Large intestine (tissue), 3 donors: Measurements from ENCODE around the gene ATRNL1. TPM values are rescaled to one million over a fixed set of nuclear protein-coding genes. Genes with fewer than 3 reads are reported as not detected.
"Not testable (repeated sequence)": the region's sequence is repeated elsewhere in the genome, so short reads cannot be mapped to it uniquely, and the experiment has no call there.

Experiments
- DNase-seq, 2 donors: peaks; one replicate each; pipeline versions ENCODE4 v3.0.0 to v3.0.0-alpha.2; 2013
- H3K27ac ChIP-seq: one replicate; pipeline ENCODE4 v1.5.1; 2013; ENCODE audit warnings: low read length
- H3K27me3 ChIP-seq: 2 replicates; pipeline ENCODE4 v1.6.1; 2013; ENCODE audit warnings: low read length; ENCODE audit not compliant: control insufficient read depth, insufficient read depth
- H3K36me3 ChIP-seq: 2 replicates; pipeline ENCODE4 v1.6.1; 2013; ENCODE audit warnings: low read length; ENCODE audit not compliant: control insufficient read depth, insufficient read depth
- H3K4me1 ChIP-seq: one replicate; pipeline ENCODE4 v1.6.1; 2013; ENCODE audit warnings: low read length; ENCODE audit not compliant: control insufficient read depth, insufficient read depth
- H3K4me3 ChIP-seq: one replicate; pipeline ENCODE4 v1.5.1; 2013; ENCODE audit warnings: low read length
- H3K9me3 ChIP-seq: one replicate; pipeline ENCODE4 v1.6.1; 2013; ENCODE audit warnings: mild to moderate bottlenecking, low read depth, low read length, moderate library complexity; ENCODE audit not compliant: control insufficient read depth
- WGBS: methylation state at CpG from one replicate; pipeline ENCODE4 v1.1.5; 2013; ENCODE audit warnings: low lambda C conversion rate; ENCODE audit not compliant: insufficient coverage; 5-methylcytosine and 5-hydroxymethylcytosine counted together
- polyA plus RNA-seq: library from polyadenylated mRNA; unstranded; fragments of 120-200 nt; gene quantifications from one replicate; pipeline ENCODE4 v1.2.1, GENCODE V29; 2013

ATRNL1 gene
- polyA plus RNA-seq, 1 donor, result 2.6 TPM

DNA sequence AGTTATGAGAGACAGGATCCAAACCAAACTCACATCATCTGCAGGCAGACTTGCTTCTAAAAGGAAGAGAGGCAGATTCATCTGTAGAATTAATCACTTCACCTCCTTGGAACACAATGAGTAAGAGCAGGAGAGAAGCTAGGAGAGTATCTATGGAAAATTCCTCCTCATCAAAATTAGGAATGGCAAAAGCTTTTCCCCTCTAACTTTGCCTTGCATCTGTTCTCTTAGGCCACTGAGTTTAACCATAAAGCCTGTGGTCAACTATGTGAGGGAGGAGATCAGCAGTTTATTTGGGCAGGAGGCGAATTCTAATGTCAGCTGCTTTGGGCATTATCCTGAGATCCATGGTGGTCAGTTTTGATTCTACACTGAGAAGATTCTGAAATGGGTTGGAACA, 618.1 kb downstream of the ATRNL1 start:
- H3K36me3 ChIP-seq, result no peaks in the 10 kb centered on the region
- no peak overlapping the region for H3K27ac ChIP-seq
- H3K27me3 ChIP-seq, result no peaks in the 10 kb centered on the region
- no peak overlapping the region for H3K4me3 ChIP-seq
- H3K4me1 ChIP-seq, result no peaks in the 10 kb centered on the region
- no peak for DNase-seq
- no CpG with 5 or more reads among the region's 1 CpG for WGBS
- H3K9me3 ChIP-seq, result no peaks in the 10 kb centered on the region

DNA sequence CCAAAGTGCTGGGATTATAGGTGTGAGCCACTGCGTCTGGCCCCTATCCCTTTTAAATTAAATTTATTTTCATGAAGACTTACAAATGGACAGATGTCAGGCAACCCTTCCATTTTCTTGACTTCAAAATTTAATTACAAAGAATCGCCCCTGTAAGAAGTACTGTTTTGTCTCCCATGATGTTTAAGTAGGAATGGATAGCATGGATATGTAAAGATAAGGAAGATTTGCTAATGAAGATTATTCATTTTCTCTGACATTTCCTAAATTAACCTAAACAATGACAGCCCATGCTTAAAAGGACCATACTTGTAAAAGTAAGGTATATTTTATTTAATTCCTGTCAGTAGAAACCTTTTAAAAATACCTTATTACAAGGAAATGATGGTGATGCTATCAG, 627.0 kb downstream of the ATRNL1 start:
- WGBS, result 100% methylated on average over 1 of the region's 2 CpGs
- Histone ChIP-seq H3K27ac (no peak overlapping the region), H3K9me3 (no peaks in the 10 kb centered on the region), H3K4me1 (no peaks in the 10 kb centered on the region), H3K36me3 (no peaks in the 10 kb centered on the region), H3K4me3 (no peak overlapping the region), H3K27me3 (no peaks in the 10 kb centered on the region)
- no peak for DNase-seq

DNA sequence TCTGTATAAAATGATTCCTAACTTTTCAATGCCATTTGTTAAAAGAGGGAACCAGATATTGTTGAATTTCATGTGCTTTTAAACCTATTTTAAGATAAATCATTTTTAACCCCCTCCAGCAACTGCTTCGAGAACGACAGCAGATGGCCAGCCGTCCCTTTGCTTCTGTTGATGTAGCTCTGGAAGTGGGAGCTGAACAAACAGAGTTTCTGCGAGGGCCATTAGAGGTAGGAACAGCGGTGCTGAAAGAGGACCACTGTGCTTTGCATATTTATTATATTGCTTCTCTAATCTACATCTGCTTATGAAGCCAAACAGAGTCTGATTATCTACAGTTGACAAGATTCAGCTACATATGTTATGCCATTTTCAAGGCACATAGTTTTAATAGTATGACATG, 634.0 kb downstream of the ATRNL1 start:
- 73% methylated on average over 3 of the region's 5 CpGs for WGBS

DNA sequence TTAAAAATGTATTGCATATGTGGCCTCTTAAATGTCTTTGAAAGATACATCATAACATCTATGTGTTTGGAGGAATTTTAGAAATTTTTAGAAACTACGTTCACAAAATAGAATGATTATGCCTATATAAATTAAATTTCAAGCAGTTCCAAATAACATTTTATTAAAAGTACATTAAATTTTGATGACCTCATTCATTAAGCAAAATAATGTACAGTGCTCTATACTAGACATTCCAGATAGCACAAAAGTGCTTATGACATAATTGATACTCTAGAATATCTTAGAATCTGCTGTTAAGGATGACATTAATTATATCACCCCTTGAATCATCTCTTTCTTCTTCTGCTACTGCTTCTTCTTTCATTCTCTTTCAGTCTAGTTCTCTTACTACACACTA, 650.9 kb downstream of the ATRNL1 start:
- no peak overlapping the region for H3K27ac ChIP-seq
- no peaks in the 10 kb centered on the region for H3K9me3 ChIP-seq
- no peak overlapping the region for H3K4me3 ChIP-seq
- no peaks in the 10 kb centered on the region for H3K36me3 ChIP-seq
- no peaks in the 10 kb centered on the region for H3K4me1 ChIP-seq
- no CpG with 5 or more reads among the region's 1 CpG for WGBS
- no peaks in the 10 kb centered on the region for H3K27me3 ChIP-seq
- no peak for DNase-seq

More for the DNA sequence above, 634.0 kb downstream of the ATRNL1 start:
- Histone ChIP-seq H3K4me3 (no peak overlapping the region), H3K4me1 (no peaks in the 10 kb centered on the region), H3K36me3 (no peaks in the 10 kb centered on the region), H3K27ac (no peak overlapping the region), H3K9me3 (no peaks in the 10 kb centered on the region), H3K27me3 (no peaks in the 10 kb centered on the region)
- no peak for DNase-seq

DNA sequence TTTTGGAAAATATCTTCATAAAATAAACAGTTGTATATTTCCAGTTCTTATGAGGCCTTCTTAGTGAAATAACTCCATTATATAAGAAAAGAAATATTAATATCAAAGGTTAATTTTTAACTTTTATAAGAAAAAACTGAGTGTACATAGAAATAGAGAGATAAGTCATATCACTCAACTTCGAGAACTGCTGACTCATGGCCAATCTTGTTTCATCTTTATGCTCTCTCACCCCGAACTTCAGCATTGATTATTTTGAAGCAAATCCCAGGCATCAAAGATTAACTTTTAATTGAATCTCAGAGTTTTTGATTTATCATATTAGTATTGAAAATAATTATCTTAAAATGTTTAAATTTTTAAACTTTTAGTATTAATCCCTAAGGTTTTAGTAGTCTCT, 652.8 kb downstream of the ATRNL1 start:
- no peaks in the 10 kb centered on the region for H3K9me3 ChIP-seq

DNA sequence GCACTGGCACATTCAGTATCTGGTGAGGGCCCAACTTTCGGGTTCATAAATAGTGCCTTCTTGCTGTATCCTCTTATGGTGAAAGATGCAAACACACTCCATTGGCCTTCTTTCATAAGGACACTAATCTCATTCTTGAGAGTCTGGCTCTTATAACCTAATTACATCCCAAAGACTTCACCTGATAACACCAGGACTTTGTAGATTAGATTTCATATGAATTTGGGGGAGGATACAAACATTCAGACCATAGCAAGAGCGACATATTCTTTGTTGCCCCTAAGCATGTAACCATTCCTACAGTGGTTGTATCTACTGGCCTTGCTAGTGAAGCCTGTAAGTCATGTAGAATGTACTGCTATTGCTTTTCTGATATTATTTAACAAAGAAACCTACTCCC, 654.6 kb downstream of the ATRNL1 start:
- no peaks in the 10 kb centered on the region for H3K27me3 ChIP-seq
- no CpG with 5 or more reads among the region's 2 CpGs for WGBS
- no peak overlapping the region for H3K4me3 ChIP-seq
- H3K4me1 ChIP-seq, result no peaks in the 10 kb centered on the region
- no peaks in the 10 kb centered on the region for H3K36me3 ChIP-seq
- no peak for DNase-seq
- no peak overlapping the region for H3K27ac ChIP-seq
- H3K9me3 ChIP-seq, result no peaks in the 10 kb centered on the region

More for the DNA sequence above, 652.8 kb downstream of the ATRNL1 start:
- H3K27me3 ChIP-seq, result no peaks in the 10 kb centered on the region
- no peaks in the 10 kb centered on the region for H3K4me1 ChIP-seq
- WGBS, result no CpG with 5 or more reads among the region's 2 CpGs
- no peak overlapping the region for H3K27ac ChIP-seq
- H3K36me3 ChIP-seq, result no peaks in the 10 kb centered on the region
- no peak for DNase-seq
- no peak overlapping the region for H3K4me3 ChIP-seq

DNA sequence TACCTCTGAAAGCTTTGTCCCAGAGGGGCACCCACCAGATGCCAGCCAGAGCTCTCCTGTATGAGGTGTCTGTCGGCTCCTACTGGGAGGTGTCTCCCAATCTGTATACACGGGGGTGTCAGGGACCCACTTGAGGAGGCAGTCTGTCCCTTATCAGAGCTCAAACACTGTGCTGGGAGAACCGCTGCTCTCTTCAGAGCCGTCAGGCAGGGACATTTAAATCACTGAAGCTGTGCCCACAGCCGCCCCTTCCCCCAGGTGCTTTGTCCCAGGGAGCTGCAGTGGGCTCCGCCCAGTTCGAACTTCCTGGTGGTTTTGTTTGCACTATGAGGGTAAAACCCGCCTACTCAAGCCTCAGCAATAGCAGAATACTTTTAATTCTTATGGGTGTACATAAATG, 665.3 kb downstream of the ATRNL1 start:
- not testable (repeated sequence) for H3K27ac ChIP-seq, H3K36me3 ChIP-seq, H3K9me3 ChIP-seq, H3K4me1 ChIP-seq, H3K27me3 ChIP-seq, DNase-seq, H3K4me3 ChIP-seq
- WGBS, result no CpG with 5 or more reads among the region's 8 CpGs

DNA sequence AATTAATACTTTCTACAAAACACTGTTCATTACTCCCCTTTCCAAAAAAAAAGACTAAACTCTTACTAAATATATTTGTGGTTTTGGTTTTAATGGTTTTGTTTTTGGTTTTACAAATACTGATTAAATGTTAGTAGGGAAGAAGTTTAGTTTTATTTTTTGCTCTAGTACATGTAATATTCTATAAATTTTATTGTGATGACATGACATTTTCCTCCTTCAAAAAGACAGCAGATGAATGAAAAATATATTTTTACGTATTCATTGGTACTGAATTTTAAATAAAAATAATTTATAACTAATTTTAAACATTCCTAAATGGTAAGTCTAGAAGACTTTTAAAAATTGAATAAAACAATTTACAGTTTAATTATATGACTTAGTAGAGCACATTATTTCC, 667.0 kb downstream of the ATRNL1 start:
- Histone ChIP-seq H3K27ac (no peak overlapping the region), H3K9me3 (no peaks in the 10 kb centered on the region), H3K4me1 (no peaks in the 10 kb centered on the region), H3K4me3 (no peak overlapping the region), H3K36me3 (no peaks in the 10 kb centered on the region), H3K27me3 (no peaks in the 10 kb centered on the region)
- WGBS, result 100% methylated on average over 1 of the region's 1 CpG
- no peak for DNase-seq

DNA sequence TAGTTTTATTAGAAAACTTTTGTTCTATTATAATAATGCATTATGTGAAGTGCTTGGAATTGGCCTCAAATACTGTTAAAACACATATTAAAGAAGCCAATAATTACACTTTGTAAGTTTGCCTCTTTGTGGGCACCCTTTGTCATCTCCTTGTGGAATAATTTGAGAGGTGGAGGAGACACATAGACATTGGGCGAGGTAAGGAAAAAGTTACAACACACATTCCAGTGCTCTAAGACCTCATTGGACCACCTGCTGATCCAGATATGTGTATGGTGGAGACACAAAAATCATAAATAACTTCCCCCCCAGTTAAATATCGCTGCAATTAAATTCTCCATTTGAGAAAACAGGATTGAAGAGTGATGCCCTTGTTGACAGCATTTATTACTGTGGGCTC, 668.0 kb downstream of the ATRNL1 start:
- DNase-seq, result no peak
- Histone ChIP-seq H3K9me3 (no peaks in the 10 kb centered on the region), H3K4me1 (no peaks in the 10 kb centered on the region), H3K36me3 (no peaks in the 10 kb centered on the region), H3K27ac (no peak overlapping the region), H3K4me3 (no peak overlapping the region), H3K27me3 (no peaks in the 10 kb centered on the region)
- no CpG with 5 or more reads among the region's 2 CpGs for WGBS

DNA sequence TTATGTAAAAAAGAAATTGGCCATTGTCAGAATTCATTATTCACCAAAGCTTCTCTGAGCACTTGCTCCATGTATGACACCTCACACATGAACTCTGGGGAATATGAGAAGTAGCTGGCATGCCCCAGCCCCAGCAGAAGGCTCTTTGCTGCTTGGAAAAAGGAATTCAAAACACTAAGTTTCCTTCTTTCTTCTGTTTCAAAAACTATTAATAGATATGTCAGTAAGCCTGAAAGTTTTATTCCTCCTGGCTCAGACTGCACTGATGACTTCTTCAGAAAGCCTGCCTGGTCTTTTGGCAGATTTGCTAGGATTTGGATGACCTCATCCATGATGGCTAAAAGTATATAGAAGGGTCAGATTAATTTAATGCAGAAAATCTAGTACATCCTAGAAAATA, 668.9 kb downstream of the ATRNL1 start:
- no peaks in the 10 kb centered on the region for H3K4me1 ChIP-seq
- H3K27ac ChIP-seq, result no peak overlapping the region
- no peaks in the 10 kb centered on the region for H3K27me3 ChIP-seq
- H3K36me3 ChIP-seq, result no peaks in the 10 kb centered on the region
- no peak for DNase-seq
- H3K9me3 ChIP-seq, result no peaks in the 10 kb centered on the region
- H3K4me3 ChIP-seq, result no peak overlapping the region

DNA sequence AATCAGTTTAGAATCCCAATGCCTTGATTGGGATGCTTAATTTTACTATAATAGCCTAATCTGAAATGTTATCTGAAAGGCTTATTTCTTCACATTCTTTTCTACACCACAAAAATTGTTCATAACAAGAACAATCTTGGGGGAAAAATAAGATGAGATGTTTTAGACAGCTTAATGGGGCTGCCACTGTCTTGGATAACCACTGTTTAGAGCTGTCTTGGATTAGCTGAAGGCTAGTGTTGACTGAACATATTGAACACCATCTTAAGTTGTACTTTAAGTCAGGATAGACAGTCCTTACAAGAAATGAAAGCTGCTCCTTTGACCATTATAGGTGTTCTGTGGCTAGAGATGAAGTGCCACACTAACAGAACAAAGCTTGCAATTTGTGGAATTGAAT, 678.6 kb downstream of the ATRNL1 start:
- Histone ChIP-seq H3K36me3 (no peaks in the 10 kb centered on the region), H3K4me3 (no peak overlapping the region), H3K9me3 (no peaks in the 10 kb centered on the region), H3K4me1 (no peaks in the 10 kb centered on the region), H3K27ac (no peak overlapping the region), H3K27me3 (no peaks in the 10 kb centered on the region)
- no peak for DNase-seq
